GM18526 (cell line): ENCODE results near the gene AAGAB.

Experiments
- POLR2A ChIP-seq: IDR thresholded peaks from 3 replicates; pipeline ENCODE4 v1.6.1; 2011; ENCODE audit not compliant: insufficient read length; ENCODE audit errors: extremely low read depth

AAGAB gene

GRCh38 chr15:67259806-67260205 is 5.3 kb upstream of the AAGAB start:
- TF ChIP-seq POLR2A = no peak

GRCh38 chr15:67259379-67259778 is 4.9 kb upstream of the AAGAB start:
- TF ChIP-seq POLR2A = no peak

GRCh38 chr15:67256051-67256450 is 1.6 kb upstream of the AAGAB start:
- no peak for TF ChIP-seq POLR2A

GRCh38 chr15:67253549-67254237 is 768 bp downstream of the AAGAB start:
- TF ChIP-seq POLR2A = no peak

- TF ChIP-seq POLR2A = no peak
Measured at GRCh38 chr15:67253101-67253500, 1.4 kb downstream of the AAGAB start.

GRCh38 chr15:67251318-67251717 is 3.1 kb downstream of the AAGAB start:
- no peak for TF ChIP-seq POLR2A

- TF ChIP-seq POLR2A = no peak
Measured at GRCh38 chr15:67249830-67250229, 4.6 kb downstream of the AAGAB start.

- TF ChIP-seq POLR2A = no peak
Measured at GRCh38 chr15:67248011-67248505, 6.4 kb downstream of the AAGAB start.

GRCh38 chr15:67244971-67245478 is 9.4 kb downstream of the AAGAB start:
- no peak for TF ChIP-seq POLR2A

GRCh38 chr15:67242708-67243111 is 11.8 kb downstream of the AAGAB start:
- no peak for TF ChIP-seq POLR2A

- TF ChIP-seq POLR2A = no peak
Measured at GRCh38 chr15:67241132-67241855, 13.2 kb downstream of the AAGAB start.

GRCh38 chr15:67240235-67241131 is 14.0 kb downstream of the AAGAB start:
- TF ChIP-seq POLR2A = no peak

GRCh38 chr15:67232591-67232990 is 21.9 kb downstream of the AAGAB start:
- TF ChIP-seq POLR2A = no peak

GRCh38 chr15:67230504-67230903 is 24.0 kb downstream of the AAGAB start:
- TF ChIP-seq POLR2A = no peak

- no peak for TF ChIP-seq POLR2A
Measured at GRCh38 chr15:67228286-67228685, 26.2 kb downstream of the AAGAB start.
